ENCODE results near the gene RASGEF1B.
"Not testable (repeated sequence)": the region's sequence is repeated elsewhere in the genome, so short reads cannot be mapped to it uniquely, and the experiment has no call there.

RASGEF1B gene

GRCh38 chr4:81498046-81498445, 26.3 kb upstream of the RASGEF1B start:
- ATAC-seq: no peak

- peak; percentile 46 to 49 for ATAC-seq
These were observed 23.6 kb upstream of the RASGEF1B start for GRCh38 chr4:81495345-81495744.

- ATAC-seq: peak; percentile 49 to 55
These were observed 22.3 kb upstream of the RASGEF1B start for GRCh38 chr4:81494031-81494431.

- ATAC-seq: no peak
These were observed 21.0 kb upstream of the RASGEF1B start for GRCh38 chr4:81492606-81493230.

- ATAC-seq: peak; percentile 74 to 76
These were observed 20.2 kb upstream of the RASGEF1B start for GRCh38 chr4:81491943-81492342.

GRCh38 chr4:81490403-81491160, 18.9 kb upstream of the RASGEF1B start:
- no peak for ATAC-seq

GRCh38 chr4:81486502-81486901, 14.8 kb upstream of the RASGEF1B start:
- no peak for ATAC-seq

- ATAC-seq: no peak
These were observed 13.7 kb upstream of the RASGEF1B start for GRCh38 chr4:81485310-81485980.

GRCh38 chr4:81482326-81482725, 10.6 kb upstream of the RASGEF1B start:
- ATAC-seq: no peak

- no peak for ATAC-seq
These were observed 9.4 kb upstream of the RASGEF1B start for GRCh38 chr4:81481151-81481550.

GRCh38 chr4:81479573-81479972, 7.9 kb upstream of the RASGEF1B start:
- ATAC-seq: not testable (repeated sequence)

GRCh38 chr4:81473331-81474265, 1.9 kb upstream of the RASGEF1B start:
- not testable (repeated sequence) for ATAC-seq

- peak; percentile 32 to 33 for ATAC-seq
These were observed 825 bp upstream of the RASGEF1B start for GRCh38 chr4:81472281-81473182.

- peak; percentile 16 to 18 for ATAC-seq
These were observed 464 bp downstream of the RASGEF1B start for GRCh38 chr4:81471298-81471587.

- ATAC-seq: no peak
These were observed 1.0 kb downstream of the RASGEF1B start for GRCh38 chr4:81470456-81471297.

GRCh38 chr4:81469781-81470455, 1.8 kb downstream of the RASGEF1B start:
- ATAC-seq: no peak

- no peak for ATAC-seq
These were observed 3.0 kb downstream of the RASGEF1B start for GRCh38 chr4:81468678-81469077.

GRCh38 chr4:81467672-81467964, 4.1 kb downstream of the RASGEF1B start:
- ATAC-seq: no peak

- ATAC-seq: no peak
These were observed 4.7 kb downstream of the RASGEF1B start for GRCh38 chr4:81466841-81467671.

Measured in activated CD4-positive, CD25-positive, alpha-beta regulatory T cell treated with anti-CD3 and anti-CD28 coated beads, Interleukin-2, amount 50 U/mL, for 24 hours (primary cell).